ENCODE results near the gene BICD2. TPM values are rescaled to one million over a fixed set of nuclear protein-coding genes. Genes with fewer than 3 reads are reported as not detected.

BICD2 gene
- total RNA-seq, 1 donor from 2014 or later: 22.5 TPM

GRCh38 chr9:92709954-92710353 is 54.7 kb downstream of the BICD2 start:
- no peak overlapping the region for H3K27ac Mint-ChIP-seq
- no peaks in the 10 kb centered on the region for H3K27me3 Mint-ChIP-seq
- DNase-seq: no peak
- ATAC-seq (ENCODE audit: low read depth): no peak
- ChIA-PET POLR2A (no interaction called here), CTCF (no interaction called here)
- H3K4me1 Mint-ChIP-seq: peaks cover 26% of the 10 kb centered on the region
- TF ChIP-seq CTCF (IDR thresholded peaks at IDR 0.05): no peak
- H3K36me3 Mint-ChIP-seq (ENCODE audit: low read depth): peaks cover 60% of the 10 kb centered on the region
- intact Hi-C loops (cut with micrococcal nuclease): no loop called here
- no peak overlapping the region for H3K4me3 Mint-ChIP-seq
- H3K9me3 Mint-ChIP-seq: no peaks in the 10 kb centered on the region

DNA sequence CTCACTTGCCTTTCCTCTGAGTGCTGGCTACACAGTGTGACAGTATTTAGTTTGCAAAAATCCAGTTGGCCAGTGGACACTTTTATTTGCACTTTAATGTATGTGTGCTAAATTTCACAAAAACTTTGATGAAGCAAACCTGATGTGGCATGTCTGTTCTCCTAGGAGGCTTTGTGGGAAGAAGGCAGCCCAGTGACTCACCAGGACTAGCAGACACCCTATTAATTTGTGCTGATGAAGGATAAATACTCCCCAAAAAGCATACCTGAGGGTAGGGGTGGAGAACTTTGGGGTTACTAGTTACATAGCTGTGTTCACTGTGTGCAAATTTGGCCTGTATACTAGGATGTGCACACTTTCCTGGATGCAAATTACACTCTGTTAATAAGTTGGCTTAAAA is 55.4 kb downstream of the BICD2 start:
- Mint-ChIP-seq H3K4me3 (no peak overlapping the region), H3K27ac (no peak overlapping the region), H3K9me3 (no peaks in the 10 kb centered on the region), H3K36me3 (ENCODE audit: low read depth) (peaks cover 58% of the 10 kb centered on the region), H3K27me3 (no peaks in the 10 kb centered on the region), H3K4me1 (peaks cover 26% of the 10 kb centered on the region)
- POLR2A ChIA-PET: interaction anchor here (1.0 kb wide), 1 partner anchor 56 kb away, joined by 3 read pairs; no protein-coding TSS in a partner anchor
- intact Hi-C loops (cut with micrococcal nuclease): no loop called here
- CTCF ChIA-PET: no interaction called here
- DNase-seq (no peak), ATAC-seq (ENCODE audit: low read depth) (no peak)
- TF ChIP-seq CTCF (IDR thresholded peaks at IDR 0.05): no peak

GRCh38 chr9:92707530-92707929 is 57.1 kb downstream of the BICD2 start:
- ATAC-seq (ENCODE audit: low read depth): no peak
- Mint-ChIP-seq H3K4me1 (peaks cover 18% of the 10 kb centered on the region), H3K27ac (no peak overlapping the region), H3K36me3 (ENCODE audit: low read depth) (peaks cover 42% of the 10 kb centered on the region), H3K27me3 (no peaks in the 10 kb centered on the region), H3K4me3 (no peak overlapping the region), H3K9me3 (no peaks in the 10 kb centered on the region)
- intact Hi-C loops (cut with micrococcal nuclease): no loop called here
- no peak for TF ChIP-seq CTCF (IDR thresholded peaks at IDR 0.05)
- CTCF ChIA-PET: no interaction called here
- POLR2A ChIA-PET: no interaction called here
- DNase-seq: no peak

DNA sequence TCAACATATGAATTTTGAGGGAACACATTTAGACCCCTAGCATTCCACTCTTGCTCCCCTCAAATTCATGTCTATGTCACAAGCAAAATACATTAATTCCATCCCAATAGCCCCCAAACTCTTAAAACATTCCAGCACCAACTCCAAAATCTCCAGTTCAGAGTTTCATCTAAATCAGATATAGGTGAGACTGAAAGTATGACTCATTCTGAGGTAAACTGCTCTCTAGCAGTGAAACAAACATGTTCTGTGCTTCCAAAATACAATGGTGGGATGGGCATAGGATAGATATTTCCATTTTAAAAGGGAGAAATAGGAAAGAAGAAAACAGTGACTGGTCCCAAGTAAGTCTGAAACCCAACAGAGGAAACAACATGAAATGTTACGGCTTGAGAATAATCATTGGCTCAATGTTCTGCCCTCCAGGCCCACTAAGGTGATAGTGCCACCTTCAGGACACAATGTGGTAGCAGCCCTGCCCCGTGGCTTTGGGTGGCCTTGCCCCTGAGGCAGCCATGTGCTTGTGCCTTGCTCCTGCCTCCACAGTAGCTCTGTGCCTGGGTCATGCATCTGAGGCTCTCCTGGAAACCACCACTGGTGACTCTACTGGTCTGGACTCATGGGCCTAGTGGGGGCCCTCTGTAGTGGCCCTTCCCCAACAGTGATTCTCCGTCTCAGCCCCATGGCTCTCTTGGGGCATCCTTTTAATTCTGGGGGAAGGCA is 58.3 kb downstream of the BICD2 start:
- Mint-ChIP-seq H3K27ac (no peak overlapping the region), H3K36me3 (ENCODE audit: low read depth) (peaks cover 33% of the 10 kb centered on the region), H3K9me3 (no peaks in the 10 kb centered on the region), H3K4me3 (no peak overlapping the region), H3K4me1 (peaks cover 8% of the 10 kb centered on the region), H3K27me3 (no peaks in the 10 kb centered on the region)
- no peak for TF ChIP-seq CTCF (IDR thresholded peaks at IDR 0.05)
- intact Hi-C loops (cut with micrococcal nuclease): no loop called here
- peak; percentile 58 for ATAC-seq (ENCODE audit: low read depth)
- ChIA-PET POLR2A (no interaction called here), CTCF (no interaction called here)
- no peak for DNase-seq

GRCh38 chr9:92704528-92704927 is 60.1 kb downstream of the BICD2 start:
- intact Hi-C loops (cut with micrococcal nuclease): loop anchor here (5.0 kb wide), 1 partner anchor 37 kb away; no protein-coding TSS in a partner anchor
- Mint-ChIP-seq H3K27me3 (no peaks in the 10 kb centered on the region), H3K4me3 (no peak overlapping the region), H3K9me3 (no peaks in the 10 kb centered on the region), H3K36me3 (ENCODE audit: low read depth) (peaks cover 16% of the 10 kb centered on the region), H3K4me1 (no peaks in the 10 kb centered on the region), H3K27ac (no peak overlapping the region)
- no peak for TF ChIP-seq CTCF (IDR thresholded peaks at IDR 0.05)
- ATAC-seq (ENCODE audit: low read depth) (no peak), DNase-seq (no peak)
- ChIA-PET POLR2A (no interaction called here), CTCF (no interaction called here)
